HG03066 (cell line): Measurements from ENCODE around the gene R3HDM4.
"Not testable (repeated sequence)": the region's sequence is repeated elsewhere in the genome, so short reads cannot be mapped to it uniquely, and the experiment has no call there.

ENCODE experiments used
- ATAC-seq: cut with Tn5 transposase; IDR thresholded peaks from one replicate; pipeline ENCODE4 v1.9.1; 2021; ENCODE audit warnings: low read depth; ENCODE audit not compliant: unreplicated experiment

The R3HDM4 gene

GRCh38 chr19:862581-863314, 50.3 kb downstream of the R3HDM4 start:
- no peak for ATAC-seq

- ATAC-seq: no peak
These were observed 51.1 kb downstream of the R3HDM4 start for GRCh38 chr19:861756-862580.

GRCh38 chr19:861141-861755, 51.8 kb downstream of the R3HDM4 start:
- ATAC-seq: no peak

GRCh38 chr19:858868-859843, 53.9 kb downstream of the R3HDM4 start, which contains the start of gene CFD:
TSS of gene CFD (plus strand) at chr19:859664. CDS start at chr19:859690, 26 bp downstream.
- ATAC-seq: no peak

GRCh38 chr19:858284-858683, 54.7 kb downstream of the R3HDM4 start:
- ATAC-seq: no peak

- no peak for ATAC-seq
These were observed 57.4 kb downstream of the R3HDM4 start for GRCh38 chr19:855566-856120.

- no peak for ATAC-seq
These were observed 57.9 kb downstream of the R3HDM4 start for GRCh38 chr19:855142-855541.

GRCh38 chr19:854549-854948, 58.5 kb downstream of the R3HDM4 start:
- ATAC-seq: no peak

- not testable (repeated sequence) for ATAC-seq
These were observed 59.3 kb downstream of the R3HDM4 start for GRCh38 chr19:853614-854220.

GRCh38 chr19:853014-853585, 59.9 kb downstream of the R3HDM4 start:
- no peak for ATAC-seq

GRCh38 chr19:852136-853013, 60.6 kb downstream of the R3HDM4 start, which contains the start of gene ELANE:
TSS of gene ELANE (plus strand) at chr19:852303. CDS start at chr19:852329, 26 bp downstream.
- ATAC-seq: no peak

GRCh38 chr19:850979-851335, 62.1 kb downstream of the R3HDM4 start:
- ATAC-seq: no peak

GRCh38 chr19:850221-850978, 62.6 kb downstream of the R3HDM4 start:
- ATAC-seq: no peak

- ATAC-seq: not testable (repeated sequence)
These were observed 63.8 kb downstream of the R3HDM4 start for GRCh38 chr19:849195-849594.

GRCh38 chr19:848386-848921, 64.6 kb downstream of the R3HDM4 start:
- no peak for ATAC-seq
